ENCODE results near the gene ST6GALNAC4. TPM values are rescaled to one million over a fixed set of nuclear protein-coding genes. Genes with fewer than 3 reads are reported as not detected.

Gene ST6GALNAC4
- polyA plus RNA-seq, 1 donor (not counting 4 experiments of a cell fraction or from before 2014, with no cell fraction given) = 5.8 TPM

GRCh38 chr9:127872369-127873222, 44.2 kb downstream of the ST6GALNAC4 start:
- FAIRE-seq (no peak), DNase-seq (ENCODE audit: low read depth, low spot score) (no peak)
- Histone ChIP-seq H3K27ac (ENCODE audit: control insufficient read depth, insufficient read depth, low read length) (no peak overlapping the region), H3K9me1 (ENCODE audit: control insufficient read depth, extremely low read depth, insufficient read depth, low read length) (no peaks in the 10 kb centered on the region), H3K27me3 (ENCODE audit: control insufficient read depth, extremely low read depth, insufficient read depth, low read length) (no peaks in the 10 kb centered on the region), H3K9me3 (ENCODE audit: control insufficient read depth, low read depth, low read length) (no peaks in the 10 kb centered on the region), H4K20me1 (ENCODE audit: control insufficient read depth, extremely low read depth, insufficient read depth, low read length) (peaks cover 2% of the 10 kb centered on the region), H3K4me2 (ENCODE audit: control insufficient read depth, extremely low read depth, insufficient read depth, low read depth, low read length) (no peak overlapping the region), H3K4me3 (ENCODE audit: control insufficient read depth in 2 of 3, extremely low read depth in 1 of 3, insufficient read depth in 2 of 3, low read depth in 1 of 3, low read length in 3 of 3) (no peak overlapping the region), H3K36me3 (ENCODE audit: control insufficient read depth in 2 of 2, extremely low read depth in 1 of 2, insufficient read depth in 2 of 2, low read length in 2 of 2) (peaks cover 4 to 8% of the 10 kb centered on the region in 2 experiments), H3K79me2 (ENCODE audit: control insufficient read depth, insufficient read depth, low read length) (peaks cover 2% of the 10 kb centered on the region), H2AFZ (ENCODE audit: control insufficient read depth, low read length) (no peak overlapping the region), H3K4me1 (ENCODE audit: control insufficient read depth, extremely low read depth, insufficient read depth, low read length) (peaks cover 19% of the 10 kb centered on the region), H3K9ac (ENCODE audit: control insufficient read depth, extremely low read depth, insufficient read depth, low read length) (no peak overlapping the region)
- dilution Hi-C loops (cut with MboI; ENCODE audit: extremely low pct_ligation_motif_present, low sequenced_read_pairs) = no loop called here
- TF ChIP-seq CTCF (optimal IDR thresholded peaks at IDR 0.05 in 1 of 3, IDR thresholded peaks at IDR 0.05 in 1 of 3, conservative IDR thresholded peaks at IDR 0.05 in 1 of 3; ENCODE audit: extremely low read depth in 1 of 3, insufficient read depth in 2 of 3, low read length in 3 of 3) (no peak), EZH2 (IDR thresholded peaks at IDR 0.05; ENCODE audit: low read length) (no peak)

- peaks cover 4 to 8% of the 10 kb centered on the region in 2 experiments for H3K36me3 ChIP-seq (ENCODE audit: control insufficient read depth in 2 of 2, extremely low read depth in 1 of 2, insufficient read depth in 2 of 2, low read length in 2 of 2)
- H3K27me3 ChIP-seq (ENCODE audit: control insufficient read depth, extremely low read depth, insufficient read depth, low read length) = no peaks in the 10 kb centered on the region
- H3K27ac ChIP-seq (ENCODE audit: control insufficient read depth, insufficient read depth, low read length) = no peak overlapping the region
- no peak overlapping the region for H2AFZ ChIP-seq (ENCODE audit: control insufficient read depth, low read length)
- H4K20me1 ChIP-seq (ENCODE audit: control insufficient read depth, extremely low read depth, insufficient read depth, low read length) = peaks cover 2% of the 10 kb centered on the region
- no peak overlapping the region for H3K9ac ChIP-seq (ENCODE audit: control insufficient read depth, extremely low read depth, insufficient read depth, low read length)
- no peaks in the 10 kb centered on the region for H3K79me2 ChIP-seq (ENCODE audit: control insufficient read depth, insufficient read depth, low read length)
- DNase-seq (ENCODE audit: low read depth, low spot score) = no peak
- dilution Hi-C loops (cut with MboI; ENCODE audit: extremely low pct_ligation_motif_present, low sequenced_read_pairs) = no loop called here
- peaks cover 13% of the 10 kb centered on the region for H3K4me1 ChIP-seq (ENCODE audit: control insufficient read depth, extremely low read depth, insufficient read depth, low read length)
- H3K9me3 ChIP-seq (ENCODE audit: control insufficient read depth, low read depth, low read length) = no peaks in the 10 kb centered on the region
- FAIRE-seq = no peak
- no peaks in the 10 kb centered on the region for H3K9me1 ChIP-seq (ENCODE audit: control insufficient read depth, extremely low read depth, insufficient read depth, low read length)
- TF ChIP-seq EZH2 (IDR thresholded peaks at IDR 0.05; ENCODE audit: low read length) (no peak), CTCF (optimal IDR thresholded peaks at IDR 0.05 in 1 of 3, IDR thresholded peaks at IDR 0.05 in 1 of 3, conservative IDR thresholded peaks at IDR 0.05 in 1 of 3; ENCODE audit: extremely low read depth in 1 of 3, insufficient read depth in 2 of 3, low read length in 3 of 3) (no peak)
- H3K4me3 ChIP-seq (ENCODE audit: control insufficient read depth in 2 of 3, extremely low read depth in 1 of 3, insufficient read depth in 2 of 3, low read depth in 1 of 3, low read length in 3 of 3) = no peak overlapping the region
- H3K4me2 ChIP-seq (ENCODE audit: control insufficient read depth, extremely low read depth, insufficient read depth, low read depth, low read length) = no peak overlapping the region
Observed at GRCh38 chr9:127871531-127871930, 45.3 kb downstream of the ST6GALNAC4 start.
